ENCODE measurements around the gene HOXC5. TPM values are rescaled to one million over a fixed set of nuclear protein-coding genes. Genes with fewer than 3 reads are reported as not detected.

HOXC5 gene
- total RNA-seq, 1 experiment from 2014 or later = not detected

DNA sequence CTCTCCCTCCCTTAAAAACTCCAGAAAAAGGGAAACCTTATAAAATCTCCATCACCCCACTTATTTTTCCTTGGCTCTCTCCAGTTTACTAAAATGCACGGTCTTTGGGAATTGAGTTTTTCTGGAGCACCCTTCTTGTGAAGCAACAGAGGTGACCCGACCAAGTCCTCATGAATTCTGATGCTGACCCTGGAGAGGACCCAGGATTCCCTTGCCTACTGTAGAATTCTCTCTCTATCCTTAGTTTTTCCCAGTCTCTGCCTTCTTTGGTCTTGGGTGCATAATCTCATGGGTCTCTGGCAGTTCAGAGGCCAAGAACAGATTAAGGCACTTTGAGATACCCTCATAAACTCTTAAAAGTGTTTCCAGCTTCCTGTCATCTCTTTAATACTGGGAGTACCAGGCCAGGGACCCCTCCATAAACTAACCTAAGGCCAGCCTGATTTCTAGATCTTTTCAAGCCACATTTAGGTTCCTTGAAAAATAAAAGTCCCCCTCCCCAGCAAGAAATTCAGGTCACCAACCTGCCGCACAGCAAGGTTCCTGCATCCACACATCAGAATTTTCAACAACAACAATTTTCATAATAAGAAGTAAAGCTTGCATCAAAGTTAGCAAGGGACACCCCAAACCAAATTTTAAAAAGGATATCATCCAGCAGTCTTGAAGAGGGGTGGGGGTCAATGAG, 15.7 kb downstream of the HOXC5 start:
- Mint-ChIP-seq H3K27ac (no peak overlapping the region), H3K4me1 (peaks cover 6 to 34% of the 10 kb centered on the region in 2 experiments), H3K4me3 (no peak overlapping the region; a peak in 1 of 5 replicates), H3K9me3 (peaks cover 2 to 13% of the 10 kb centered on the region in 2 experiments; a peak in 3 of 5 replicates), H3K27me3 (ENCODE audit: low read depth) (peaks cover 100% of the 10 kb centered on the region), H3K36me3 (ENCODE audit: insufficient read depth in 1 of 3, low read depth in 3 of 3) (no peaks in the 10 kb centered on the region)
- Histone ChIP-seq H3K9ac (ENCODE audit: extremely low read depth, insufficient read length, low read length) (no peak overlapping the region), H2BK15ac (ENCODE audit: low read depth, low read length) (no peak overlapping the region), H2BK120ac (ENCODE audit: low read depth, low read length, poor library complexity, severe bottlenecking) (no peak overlapping the region), H3K23me2 (ENCODE audit: insufficient read length, low read depth, low read length, poor library complexity, severe bottlenecking) (peaks cover 4% of the 10 kb centered on the region), H4K8ac (replicated peaks; ENCODE audit: insufficient read length, low read depth, low read length) (no peak overlapping the region), H3K9me3 (ENCODE audit: control insufficient read depth, low read depth, low read length) (no peaks in the 10 kb centered on the region), H2AFZ (ENCODE audit: low read length) (no peak overlapping the region), H3K27me3 (ENCODE audit: insufficient read depth, low read length) (peaks cover 99% of the 10 kb centered on the region), H3K4me1 (ENCODE audit: insufficient read depth, low read length) (no peaks in the 10 kb centered on the region), H3K18ac (ENCODE audit: insufficient read length, low read depth, low read length) (no peak overlapping the region), H2BK20ac (ENCODE audit: low read depth, low read length, poor library complexity, severe bottlenecking) (no peak overlapping the region), H3T11ph (ENCODE audit: low read length) (no peak overlapping the region), H3K4me2 (ENCODE audit: insufficient read depth, insufficient read length, low read length) (no peak overlapping the region), H4K91ac (ENCODE audit: insufficient read length, low read depth, low read length) (no peak overlapping the region), H3K79me2 (ENCODE audit: insufficient read depth, low read length) (no peaks in the 10 kb centered on the region), H3K56ac (ENCODE audit: insufficient read length, low read depth, low read length) (no peak overlapping the region), H3K79me1 (ENCODE audit: insufficient read depth, low read depth, low read length, poor library complexity, severe bottlenecking) (no peaks in the 10 kb centered on the region), H2BK12ac (ENCODE audit: insufficient read length, low read depth, low read length) (no peak overlapping the region), H3K23ac (ENCODE audit: insufficient read length, low read depth, low read length) (no peak overlapping the region), H4K20me1 (ENCODE audit: control insufficient read depth, insufficient read depth, insufficient read length) (no peaks in the 10 kb centered on the region), H3K4ac (ENCODE audit: low read depth, low read length) (no peak overlapping the region), H3K27ac (ENCODE audit: insufficient read length, low read depth, low read length) (no peak overlapping the region), H3K14ac (ENCODE audit: insufficient read depth, low read length) (no peak overlapping the region), H4K5ac (ENCODE audit: insufficient read length, low read depth, low read length) (no peak overlapping the region), H2AK5ac (ENCODE audit: insufficient read length, low read length) (no peak overlapping the region), H2BK5ac (ENCODE audit: insufficient read length, low read length) (no peak overlapping the region)
- TF ChIP-seq, protein P1, sequence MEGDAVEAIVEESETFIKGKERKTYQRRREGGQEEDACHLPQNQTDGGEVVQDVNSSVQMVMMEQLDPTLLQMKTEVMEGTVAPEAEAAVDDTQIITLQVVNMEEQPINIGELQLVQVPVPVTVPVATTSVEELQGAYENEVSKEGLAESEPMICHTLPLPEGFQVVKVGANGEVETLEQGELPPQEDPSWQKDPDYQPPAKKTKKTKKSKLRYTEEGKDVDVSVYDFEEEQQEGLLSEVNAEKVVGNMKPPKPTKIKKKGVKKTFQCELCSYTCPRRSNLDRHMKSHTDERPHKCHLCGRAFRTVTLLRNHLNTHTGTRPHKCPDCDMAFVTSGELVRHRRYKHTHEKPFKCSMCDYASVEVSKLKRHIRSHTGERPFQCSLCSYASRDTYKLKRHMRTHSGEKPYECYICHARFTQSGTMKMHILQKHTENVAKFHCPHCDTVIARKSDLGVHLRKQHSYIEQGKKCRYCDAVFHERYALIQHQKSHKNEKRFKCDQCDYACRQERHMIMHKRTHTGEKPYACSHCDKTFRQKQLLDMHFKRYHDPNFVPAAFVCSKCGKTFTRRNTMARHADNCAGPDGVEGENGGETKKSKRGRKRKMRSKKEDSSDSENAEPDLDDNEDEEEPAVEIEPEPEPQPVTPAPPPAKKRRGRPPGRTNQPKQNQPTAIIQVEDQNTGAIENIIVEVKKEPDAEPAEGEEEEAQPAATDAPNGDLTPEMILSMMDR (conservative IDR thresholded peaks at IDR 0.05) = no peak
- DNase-seq = no peak
- no CpG with 5 or more reads among the region's 3 CpGs for WGBS (ENCODE audit: extremely low coverage, insufficient read length, low lambda C conversion rate)
